ENCODE results near the gene MAGEB5. TPM values are rescaled to one million over a fixed set of nuclear protein-coding genes. Genes with fewer than 3 reads are reported as not detected.

The MAGEB5 gene
- total RNA-seq, 6 experiments from 2014 or later: not detected

GRCh38 chrX:26219351-26219750 lies 3.4 kb downstream of the MAGEB5 start:
- no peak for ATAC-seq
- Histone ChIP-seq H3K4me3 (no peak overlapping the region), H3K9me3 (no peaks in the 10 kb centered on the region), H3K27me3 (no peaks in the 10 kb centered on the region), H3K4me1 (no peaks in the 10 kb centered on the region), H3K36me3 (no peaks in the 10 kb centered on the region), H3K27ac (no peak overlapping the region)
- DNase-seq: no peak
- TF ChIP-seq CTCF (IDR thresholded peaks at IDR 0.05): no peak
- no peak for TF ChIP-seq POLR2A (IDR thresholded peaks at IDR 0.05)
- 54% methylated on average over 4 of the region's 7 CpGs for WGBS (ENCODE audit: insufficient coverage, low coverage, low lambda C conversion rate, missing lambda C conversion rate)
- intact Hi-C loops (cut with DNase I): no loop called here

DNA sequence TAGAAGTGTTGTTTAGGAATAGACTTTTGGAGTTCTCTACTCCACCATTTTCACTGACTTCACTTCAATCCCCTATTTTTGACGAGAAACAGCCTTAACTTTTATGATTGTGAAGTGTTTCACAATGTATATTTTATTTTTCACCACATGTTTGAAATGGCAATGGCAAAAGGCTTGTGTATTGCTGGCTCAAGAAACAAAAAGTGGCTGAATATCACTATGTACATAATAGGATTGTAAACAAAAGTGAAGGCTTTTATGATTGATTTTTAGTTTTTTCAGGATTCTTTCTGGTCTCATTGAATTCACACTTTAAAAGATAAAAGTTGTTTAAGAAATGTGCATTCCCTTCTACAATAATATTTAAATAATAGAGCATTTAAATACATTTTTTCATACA lies 18.2 kb downstream of the MAGEB5 start:
- TF ChIP-seq CTCF (IDR thresholded peaks at IDR 0.05) (no peak), POLR2A (IDR thresholded peaks at IDR 0.05) (no peak)
- Histone ChIP-seq H3K27ac (no peak overlapping the region), H3K4me3 (no peak overlapping the region), H3K36me3 (no peaks in the 10 kb centered on the region), H3K4me1 (no peaks in the 10 kb centered on the region), H3K27me3 (no peaks in the 10 kb centered on the region), H3K9me3 (no peaks in the 10 kb centered on the region)
- no peak for ATAC-seq
- intact Hi-C loops (cut with DNase I): no loop called here
- DNase-seq: no peak
- 17% methylated on average over 1 of the region's 1 CpG for WGBS (ENCODE audit: insufficient coverage, low coverage, low lambda C conversion rate, missing lambda C conversion rate)

DNA sequence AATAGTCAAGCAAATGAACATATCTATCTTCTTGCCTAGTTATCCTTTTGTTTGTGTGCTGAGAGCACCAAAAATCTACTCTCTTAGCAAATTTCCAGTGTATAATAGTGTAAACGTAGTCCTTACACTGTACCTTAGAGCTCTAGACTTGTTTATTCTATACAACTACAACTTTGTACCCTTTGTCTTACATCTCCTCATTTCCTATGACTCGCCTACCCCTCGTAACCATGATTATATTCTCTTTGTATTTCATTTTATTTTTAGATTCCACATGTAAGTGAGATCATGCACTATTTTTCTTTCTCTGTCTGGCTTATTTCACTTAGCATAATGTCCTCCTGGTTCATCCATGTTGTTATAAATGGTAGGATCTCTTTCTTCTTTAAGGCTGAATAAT lies 37.6 kb downstream of the MAGEB5 start:
- DNase-seq: no peak
- Histone ChIP-seq H3K27ac (no peak overlapping the region), H3K4me1 (no peaks in the 10 kb centered on the region), H3K9me3 (no peaks in the 10 kb centered on the region), H3K27me3 (no peaks in the 10 kb centered on the region), H3K36me3 (no peaks in the 10 kb centered on the region), H3K4me3 (no peak overlapping the region)
- ATAC-seq: no peak
- TF ChIP-seq CTCF (IDR thresholded peaks at IDR 0.05) (no peak), POLR2A (IDR thresholded peaks at IDR 0.05) (no peak)
- intact Hi-C loops (cut with DNase I): no loop called here
- 41% methylated on average over 3 of the region's 3 CpGs for WGBS (ENCODE audit: insufficient coverage, low coverage, low lambda C conversion rate, missing lambda C conversion rate)

GRCh38 chrX:26254436-26254835 lies 38.5 kb downstream of the MAGEB5 start:
- DNase-seq: no peak
- intact Hi-C loops (cut with DNase I): no loop called here
- no peak overlapping the region for H3K27ac ChIP-seq
- no peak for TF ChIP-seq CTCF (IDR thresholded peaks at IDR 0.05)
- no peak for TF ChIP-seq POLR2A (IDR thresholded peaks at IDR 0.05)
- no peaks in the 10 kb centered on the region for H3K4me1 ChIP-seq
- no peak for ATAC-seq
- H3K4me3 ChIP-seq: no peak overlapping the region
- no peaks in the 10 kb centered on the region for H3K36me3 ChIP-seq
- H3K9me3 ChIP-seq: no peaks in the 10 kb centered on the region
- H3K27me3 ChIP-seq: no peaks in the 10 kb centered on the region
- WGBS (ENCODE audit: insufficient coverage, low coverage, low lambda C conversion rate, missing lambda C conversion rate): 52% methylated on average over 2 of the region's 9 CpGs

GRCh38 chrX:26262121-26262523 lies 46.2 kb downstream of the MAGEB5 start:
- Histone ChIP-seq H3K27ac (no peak overlapping the region), H3K9me3 (no peaks in the 10 kb centered on the region), H3K4me3 (no peak overlapping the region), H3K36me3 (no peaks in the 10 kb centered on the region), H3K27me3 (no peaks in the 10 kb centered on the region), H3K4me1 (no peaks in the 10 kb centered on the region)
- DNase-seq (no peak), ATAC-seq (peak; percentile 42 to 86 (median 75))
- 29% methylated on average over 5 of the region's 5 CpGs for WGBS (ENCODE audit: insufficient coverage, low coverage, low lambda C conversion rate, missing lambda C conversion rate)
- intact Hi-C loops (cut with DNase I): no loop called here
- no peak for TF ChIP-seq CTCF (IDR thresholded peaks at IDR 0.05)
- no peak for TF ChIP-seq POLR2A (IDR thresholded peaks at IDR 0.05)
